ENCODE results near the gene FBXO28. TPM values are rescaled to one million over a fixed set of nuclear protein-coding genes. Genes with fewer than 3 reads are reported as not detected.

The FBXO28 gene
- total RNA-seq, 2 donors from 2014 or later = 33.2 to 40.1 TPM

DNA sequence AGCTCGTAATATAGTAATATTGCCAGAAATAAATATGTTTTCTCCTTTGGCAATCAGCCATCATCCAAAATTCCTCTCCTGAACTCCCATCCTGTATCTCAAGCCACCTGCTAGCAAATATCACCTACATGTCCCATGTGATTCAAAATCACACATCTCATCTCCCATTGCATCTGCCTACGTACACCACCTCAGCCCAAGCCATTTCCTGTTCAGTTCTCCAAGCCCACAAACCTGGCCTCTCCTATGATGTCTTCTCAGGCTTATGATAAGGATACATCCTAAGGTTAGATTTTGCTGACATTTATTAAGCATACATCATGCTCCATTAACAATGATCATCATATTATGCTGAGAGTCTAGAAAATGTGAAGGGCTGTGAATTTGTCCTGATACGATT, 37.2 kb downstream of the FBXO28 start:
- no peaks in the 10 kb centered on the region for H3K9me3 ChIP-seq (ENCODE audit: control insufficient read depth, low read length)
- no peak overlapping the region for H3K27ac ChIP-seq (ENCODE audit: low read depth, low read length)
- Mint-ChIP-seq H3K36me3 (ENCODE audit: low read depth) (peaks cover 45% of the 10 kb centered on the region), H3K27me3 (ENCODE audit: insufficient read depth) (no peaks in the 10 kb centered on the region), H3K4me1 (no peaks in the 10 kb centered on the region), H3K4me3 (no peak overlapping the region), H3K27ac (no peak overlapping the region), H3K9me3 (no peaks in the 10 kb centered on the region)
- no peaks in the 10 kb centered on the region for H3K4me1 ChIP-seq (ENCODE audit: control insufficient read depth, insufficient read depth, low read length)
- no peak for DNase-seq
- 95 to 100% methylated on average over 1 to 2 of the region's 3 CpGs for WGBS, 2 experiments (ENCODE audit: insufficient coverage in 1 of 2, insufficient read length in 1 of 2)
- H3K27me3 ChIP-seq (ENCODE audit: control insufficient read depth, insufficient read depth, low read length, poor library complexity, severe bottlenecking) = no peaks in the 10 kb centered on the region
- H3K9ac ChIP-seq (ENCODE audit: extremely low read depth, low read length, poor library complexity, severe bottlenecking) = no peak overlapping the region
- TF ChIP-seq, protein P1, sequence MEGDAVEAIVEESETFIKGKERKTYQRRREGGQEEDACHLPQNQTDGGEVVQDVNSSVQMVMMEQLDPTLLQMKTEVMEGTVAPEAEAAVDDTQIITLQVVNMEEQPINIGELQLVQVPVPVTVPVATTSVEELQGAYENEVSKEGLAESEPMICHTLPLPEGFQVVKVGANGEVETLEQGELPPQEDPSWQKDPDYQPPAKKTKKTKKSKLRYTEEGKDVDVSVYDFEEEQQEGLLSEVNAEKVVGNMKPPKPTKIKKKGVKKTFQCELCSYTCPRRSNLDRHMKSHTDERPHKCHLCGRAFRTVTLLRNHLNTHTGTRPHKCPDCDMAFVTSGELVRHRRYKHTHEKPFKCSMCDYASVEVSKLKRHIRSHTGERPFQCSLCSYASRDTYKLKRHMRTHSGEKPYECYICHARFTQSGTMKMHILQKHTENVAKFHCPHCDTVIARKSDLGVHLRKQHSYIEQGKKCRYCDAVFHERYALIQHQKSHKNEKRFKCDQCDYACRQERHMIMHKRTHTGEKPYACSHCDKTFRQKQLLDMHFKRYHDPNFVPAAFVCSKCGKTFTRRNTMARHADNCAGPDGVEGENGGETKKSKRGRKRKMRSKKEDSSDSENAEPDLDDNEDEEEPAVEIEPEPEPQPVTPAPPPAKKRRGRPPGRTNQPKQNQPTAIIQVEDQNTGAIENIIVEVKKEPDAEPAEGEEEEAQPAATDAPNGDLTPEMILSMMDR (conservative IDR thresholded peaks at IDR 0.05) = no peak
- H3K4me3 ChIP-seq (ENCODE audit: low read length) = no peak overlapping the region
- peaks cover 26% of the 10 kb centered on the region for H3K36me3 ChIP-seq (ENCODE audit: control insufficient read depth, insufficient read depth, low read length)

DNA sequence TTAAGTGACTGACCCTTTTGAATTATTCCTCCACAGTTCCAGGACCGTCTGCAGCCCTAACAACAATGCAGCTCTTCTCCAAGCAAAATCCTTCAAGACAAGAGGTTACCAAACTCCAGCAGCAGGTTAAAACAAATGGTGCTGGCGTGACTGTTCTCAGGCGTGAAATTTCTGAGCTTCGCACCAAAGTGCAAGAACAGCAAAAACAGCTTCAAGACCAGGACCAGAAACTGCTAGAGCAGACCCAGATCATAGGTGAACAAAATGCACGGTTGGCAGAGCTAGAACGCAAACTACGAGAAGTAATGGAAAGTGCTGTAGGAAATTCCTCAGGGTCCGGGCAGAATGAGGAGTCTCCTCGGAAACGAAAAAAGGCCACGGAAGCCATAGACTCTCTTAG, 43.4 kb downstream of the FBXO28 start:
- Mint-ChIP-seq H3K36me3 (ENCODE audit: low read depth) (peaks cover 51% of the 10 kb centered on the region), H3K4me3 (no peak overlapping the region), H3K9me3 (no peaks in the 10 kb centered on the region), H3K27me3 (ENCODE audit: insufficient read depth) (no peaks in the 10 kb centered on the region), H3K4me1 (no peaks in the 10 kb centered on the region), H3K27ac (no peak overlapping the region)
- no peak for DNase-seq
- Histone ChIP-seq H3K4me1 (ENCODE audit: control insufficient read depth, insufficient read depth, low read length) (no peaks in the 10 kb centered on the region), H3K9me3 (ENCODE audit: control insufficient read depth, low read length) (no peaks in the 10 kb centered on the region), H3K36me3 (ENCODE audit: control insufficient read depth, insufficient read depth, low read length) (peaks cover 74% of the 10 kb centered on the region), H3K9ac (ENCODE audit: extremely low read depth, low read length, poor library complexity, severe bottlenecking) (no peak overlapping the region), H3K4me3 (ENCODE audit: low read length) (no peak overlapping the region), H3K27ac (ENCODE audit: low read depth, low read length) (no peak overlapping the region), H3K27me3 (ENCODE audit: control insufficient read depth, insufficient read depth, low read length, poor library complexity, severe bottlenecking) (no peaks in the 10 kb centered on the region)
- TF ChIP-seq, protein P1 (conservative IDR thresholded peaks at IDR 0.05) = no peak
- 96 to 99% methylated on average over 10 to 11 of the region's 11 CpGs for WGBS, 2 experiments (ENCODE audit: insufficient coverage in 1 of 2, insufficient read length in 1 of 2)

DNA sequence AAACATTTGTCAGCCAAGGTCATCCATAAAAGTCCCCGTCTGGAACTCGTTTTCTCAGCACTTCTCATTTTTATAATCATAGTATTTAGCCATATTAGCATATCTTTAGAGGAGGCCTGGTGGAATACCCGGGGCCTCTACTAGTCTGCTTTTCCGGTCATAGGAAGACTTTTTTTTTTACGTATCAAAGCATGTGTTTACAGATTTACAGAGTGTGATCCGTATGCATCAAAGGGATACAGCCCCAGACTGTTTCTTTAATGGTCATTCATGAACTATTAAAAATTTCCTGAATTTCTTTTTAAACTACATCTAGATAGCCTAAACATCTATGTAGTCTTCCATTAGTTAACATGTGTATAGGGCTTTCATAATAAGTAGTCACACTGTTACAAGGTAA, 45.6 kb downstream of the FBXO28 start:
- no peaks in the 10 kb centered on the region for H3K9me3 Mint-ChIP-seq
- peaks cover 38% of the 10 kb centered on the region for H3K36me3 Mint-ChIP-seq (ENCODE audit: low read depth)
- 75 to 79% methylated on average over 5 to 6 of the region's 6 CpGs for WGBS, 2 experiments (ENCODE audit: insufficient coverage in 1 of 2, insufficient read length in 1 of 2)
- Histone ChIP-seq H3K27ac (ENCODE audit: low read depth, low read length) (no peak overlapping the region), H3K9me3 (ENCODE audit: control insufficient read depth, low read length) (no peaks in the 10 kb centered on the region), H3K4me3 (ENCODE audit: low read length) (no peak overlapping the region), H3K4me1 (ENCODE audit: control insufficient read depth, insufficient read depth, low read length) (peaks cover 2% of the 10 kb centered on the region), H3K9ac (ENCODE audit: extremely low read depth, low read length, poor library complexity, severe bottlenecking) (no peak overlapping the region), H3K36me3 (ENCODE audit: control insufficient read depth, insufficient read depth, low read length) (peaks cover 62% of the 10 kb centered on the region), H3K27me3 (ENCODE audit: control insufficient read depth, insufficient read depth, low read length, poor library complexity, severe bottlenecking) (no peaks in the 10 kb centered on the region)
- H3K27ac Mint-ChIP-seq = no peak overlapping the region
- DNase-seq = no peak
- TF ChIP-seq, protein P1 (conservative IDR thresholded peaks at IDR 0.05) = no peak
- no peak overlapping the region for H3K4me3 Mint-ChIP-seq
- no peaks in the 10 kb centered on the region for H3K27me3 Mint-ChIP-seq (ENCODE audit: insufficient read depth)
- peaks cover 13% of the 10 kb centered on the region for H3K4me1 Mint-ChIP-seq
